HL-60/S4 treated with retinoic acid at 250 ng/mL for 4 days and 3 days (cell line): ENCODE measurements around the gene CMIP.

ENCODE experiments used
- in situ Hi-C: fragments of 300-500 bp; cut with MboI; formaldehyde crosslinking; loops from 2 replicates; pipeline ENCODE4 v1.7.0; 2022; ENCODE audit warnings: low sequenced_read_pairs

The CMIP gene

GRCh38 chr16:81562174-81562849 is 117.7 kb downstream of the CMIP start:
- in situ Hi-C loops: no loop called here

GRCh38 chr16:81562926-81563325 is 118.3 kb downstream of the CMIP start:
- in situ Hi-C loops: no loop called here

- in situ Hi-C loops: no loop called here
Observed at GRCh38 chr16:81564421-81564911, 119.9 kb downstream of the CMIP start.

GRCh38 chr16:81565321-81566028 is 120.9 kb downstream of the CMIP start:
- in situ Hi-C loops: no loop called here

GRCh38 chr16:81566086-81567007 is 121.7 kb downstream of the CMIP start:
- in situ Hi-C loops: no loop called here

- in situ Hi-C loops: no loop called here
Observed at GRCh38 chr16:81567087-81567486, 122.5 kb downstream of the CMIP start.

- in situ Hi-C loops: no loop called here
Observed at GRCh38 chr16:81567987-81568748, 123.6 kb downstream of the CMIP start.

- in situ Hi-C loops: no loop called here
Observed at GRCh38 chr16:81568749-81569087, 124.1 kb downstream of the CMIP start.

GRCh38 chr16:81569361-81570034 is 124.9 kb downstream of the CMIP start:
- in situ Hi-C loops: no loop called here

- in situ Hi-C loops: no loop called here
Observed at GRCh38 chr16:81570151-81570846, 125.7 kb downstream of the CMIP start.

GRCh38 chr16:81571175-81571574 is 126.6 kb downstream of the CMIP start:
- in situ Hi-C loops: no loop called here

- in situ Hi-C loops: no loop called here
Observed at GRCh38 chr16:81571592-81572385, 127.2 kb downstream of the CMIP start.

- in situ Hi-C loops: no loop called here
Observed at GRCh38 chr16:81572386-81573144, 128.0 kb downstream of the CMIP start.

GRCh38 chr16:81573533-81574020 is 129.0 kb downstream of the CMIP start:
- in situ Hi-C loops: no loop called here

- in situ Hi-C loops: no loop called here
Observed at GRCh38 chr16:81574168-81574567, 129.6 kb downstream of the CMIP start.

- in situ Hi-C loops: no loop called here
Observed at GRCh38 chr16:81575307-81575706, 130.7 kb downstream of the CMIP start.

- in situ Hi-C loops: no loop called here
Observed at GRCh38 chr16:81575834-81576233, 131.2 kb downstream of the CMIP start.

GRCh38 chr16:81576696-81577095 is 132.1 kb downstream of the CMIP start:
- in situ Hi-C loops: no loop called here
